ENCODE results near the gene RPTOR.

RPTOR gene

GRCh38 chr17:80780381-80781198 is 236.0 kb downstream of the RPTOR start:
- peak in 1 of 2 donors; percentile 38 for DNase-seq (ENCODE audit: low read depth in 2 of 2)

DNA sequence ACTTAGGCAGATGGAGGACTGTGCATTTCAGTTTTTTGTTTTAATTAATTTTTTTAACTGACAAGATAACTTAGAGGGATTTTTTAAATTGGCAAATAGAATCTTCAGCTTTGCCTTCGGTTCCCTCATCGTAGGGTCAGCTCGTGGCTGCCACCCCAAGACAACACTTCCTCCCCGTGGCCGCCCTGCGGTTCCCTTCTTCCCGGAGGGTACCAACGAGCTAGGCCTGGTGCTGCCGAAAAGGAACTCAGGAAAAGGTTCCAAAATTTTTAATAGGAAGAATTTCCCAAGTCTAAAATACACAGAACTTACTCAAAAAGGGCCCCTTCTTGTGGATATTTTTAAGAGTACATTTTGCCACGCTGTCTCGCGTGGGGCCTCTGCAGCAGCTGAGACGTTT is 236.6 kb downstream of the RPTOR start:
- DNase-seq (ENCODE audit: low read depth in 2 of 2) = no peak

GRCh38 chr17:80781807-80782277 is 237.2 kb downstream of the RPTOR start:
- no peak for DNase-seq (ENCODE audit: low read depth in 2 of 2)

- DNase-seq (ENCODE audit: low read depth in 2 of 2) = peak in 1 of 2 donors; percentile 15
These were observed 238.1 kb downstream of the RPTOR start for GRCh38 chr17:80782536-80783427.

- DNase-seq (ENCODE audit: low read depth in 2 of 2) = no peak
These were observed 238.8 kb downstream of the RPTOR start for GRCh38 chr17:80783486-80783885.

GRCh38 chr17:80783971-80784370 is 239.3 kb downstream of the RPTOR start:
- no peak for DNase-seq (ENCODE audit: low read depth in 2 of 2)

DNA sequence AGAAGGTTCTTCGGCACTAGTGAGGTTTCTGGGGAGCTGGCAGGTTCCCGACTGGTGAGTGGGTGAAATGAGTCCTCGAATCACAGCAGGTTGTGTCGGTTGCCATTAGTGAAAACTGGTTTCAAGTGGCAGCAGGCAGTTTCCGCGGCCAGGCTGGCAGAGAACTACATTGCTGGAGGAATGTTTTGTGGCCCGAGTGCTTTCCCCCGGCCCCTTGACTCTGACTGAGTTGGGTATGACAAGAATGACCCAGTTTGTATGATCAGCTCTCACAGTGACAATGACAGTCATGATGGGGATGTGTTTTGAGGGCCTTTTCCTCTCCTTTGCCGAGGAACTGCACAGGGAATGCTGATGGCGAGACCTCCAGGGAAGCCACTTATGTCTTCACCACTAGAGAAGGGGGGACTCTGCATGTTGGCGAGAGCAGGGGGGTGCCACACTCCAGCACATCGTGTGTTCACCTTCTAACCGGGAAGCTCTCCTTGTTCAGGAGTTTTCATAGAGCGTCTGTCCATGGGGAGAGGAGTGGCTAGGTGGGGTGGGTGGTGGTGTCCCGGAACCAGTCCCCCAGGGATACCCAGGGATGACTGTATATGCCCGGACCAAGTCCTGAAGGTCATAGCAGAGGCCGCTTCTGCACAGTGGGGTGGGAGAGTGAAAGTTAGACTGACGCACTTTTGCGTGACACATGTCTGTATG is 241.0 kb downstream of the RPTOR start:
- peak in 1 of 2 donors; percentile 49 for DNase-seq (ENCODE audit: low read depth in 2 of 2)

DNA sequence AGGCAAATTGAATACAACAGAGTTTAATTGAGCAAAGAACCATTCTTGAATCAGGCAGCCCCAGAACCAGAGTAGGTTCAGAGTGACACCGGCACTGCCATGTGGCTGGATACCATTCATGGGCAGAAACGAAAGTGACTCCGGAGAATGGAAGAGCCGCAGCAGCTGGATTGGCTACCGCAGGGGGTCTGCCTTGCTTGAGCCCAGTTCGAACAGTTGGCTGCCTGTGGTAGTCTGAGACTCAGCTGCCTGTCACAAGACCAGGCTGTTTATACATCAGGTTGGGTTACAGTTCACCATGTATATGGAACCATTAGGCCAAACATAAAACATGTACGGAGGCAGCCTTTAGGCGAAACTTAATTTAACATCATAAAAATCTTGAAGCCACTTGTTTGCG is 241.8 kb downstream of the RPTOR start:
- no peak for DNase-seq (ENCODE audit: low read depth in 2 of 2)

GRCh38 chr17:80786887-80787286 is 242.2 kb downstream of the RPTOR start:
- DNase-seq (ENCODE audit: low read depth in 2 of 2) = no peak

- DNase-seq (ENCODE audit: low read depth in 2 of 2) = no peak
These were observed 243.2 kb downstream of the RPTOR start for GRCh38 chr17:80787881-80788280.

- no peak for DNase-seq (ENCODE audit: low read depth in 2 of 2)
These were observed 244.8 kb downstream of the RPTOR start for GRCh38 chr17:80789356-80789902.

DNA sequence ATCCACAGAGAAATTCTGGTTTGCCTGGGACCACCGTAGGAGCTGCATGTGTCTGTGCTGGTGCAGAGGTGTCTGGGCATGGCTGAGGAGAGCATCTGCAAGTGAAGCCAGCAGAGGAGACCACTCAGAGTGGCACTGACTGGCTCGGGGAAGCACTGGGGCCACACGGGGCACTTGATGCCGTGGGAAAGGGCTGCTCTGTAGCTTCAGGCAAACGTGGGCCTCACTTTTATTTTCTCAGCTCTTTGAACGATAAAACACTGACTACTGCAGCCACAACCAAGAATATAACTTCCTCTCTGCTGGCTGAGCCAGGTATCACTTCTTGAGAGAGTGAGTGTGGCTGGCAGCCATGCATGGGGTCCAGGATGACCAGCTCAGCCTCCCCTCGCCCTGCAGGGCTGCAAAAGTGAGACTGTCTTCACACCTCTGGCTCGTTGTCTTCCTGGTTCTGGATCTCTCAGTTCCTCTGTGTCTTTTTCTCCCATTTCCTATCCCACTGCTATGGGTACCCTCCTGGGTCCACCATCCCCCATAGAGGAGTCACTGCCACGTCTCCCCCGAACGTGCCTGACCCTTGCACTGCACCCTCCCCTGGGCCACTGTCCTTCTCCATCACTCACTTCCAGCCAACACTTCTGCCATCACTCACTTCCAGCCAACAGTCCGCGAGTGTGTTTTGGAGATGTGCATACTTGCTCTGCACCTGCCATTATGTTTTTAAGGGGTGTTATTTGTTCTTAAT is 245.6 kb downstream of the RPTOR start:
- DNase-seq (ENCODE audit: low read depth in 2 of 2) = no peak

GRCh38 chr17:80790981-80791742 is 246.5 kb downstream of the RPTOR start:
- no peak for DNase-seq (ENCODE audit: low read depth in 2 of 2)

DNA sequence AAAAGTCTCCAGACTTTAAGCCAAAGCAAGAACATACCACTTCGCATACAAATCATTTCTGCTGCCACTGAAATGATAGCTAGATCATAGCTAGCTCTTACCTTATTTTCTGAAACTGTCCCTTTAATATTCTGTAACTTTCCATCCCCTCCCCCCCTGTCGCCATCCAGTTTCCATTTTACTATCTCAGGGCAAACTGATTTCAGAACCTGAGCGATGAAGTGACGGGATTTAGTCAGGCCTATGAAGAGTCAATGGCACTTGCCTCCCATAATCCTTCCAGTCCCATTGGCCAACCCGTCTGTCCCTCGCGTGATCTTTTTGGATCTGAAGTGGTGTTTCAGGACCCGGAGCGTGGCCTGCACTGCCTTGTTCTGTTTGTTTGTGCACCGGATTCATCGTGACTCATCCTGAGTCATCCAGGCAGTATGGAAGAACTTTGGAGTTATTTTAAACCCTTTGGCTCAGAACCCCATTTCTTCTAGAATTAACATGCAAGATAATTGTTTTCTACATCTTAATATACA is 247.2 kb downstream of the RPTOR start:
- peak in 1 of 2 donors; percentile 62 for DNase-seq (ENCODE audit: low read depth in 2 of 2)

DNA sequence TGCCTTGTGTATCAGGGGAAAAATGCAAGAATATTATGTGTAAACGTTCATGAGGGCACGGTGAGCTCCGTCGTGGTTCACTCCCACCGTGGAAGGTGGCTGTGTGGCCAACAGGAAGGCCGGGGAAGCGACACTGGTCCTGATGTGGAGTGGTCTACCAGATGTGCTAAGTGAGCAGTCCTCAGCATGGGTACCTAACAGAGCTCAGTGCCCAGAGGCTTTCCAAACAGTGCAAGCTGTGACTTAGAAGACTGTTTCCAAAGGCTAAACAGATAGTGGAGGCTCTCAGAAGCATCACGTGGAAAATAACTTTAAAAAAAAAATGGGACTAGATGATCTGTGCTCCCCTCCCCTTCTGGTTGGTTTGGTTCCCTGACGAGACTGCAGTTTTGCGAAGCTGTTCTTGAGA is 247.7 kb downstream of the RPTOR start:
- DNase-seq (ENCODE audit: low read depth in 2 of 2) = no peak

DNA sequence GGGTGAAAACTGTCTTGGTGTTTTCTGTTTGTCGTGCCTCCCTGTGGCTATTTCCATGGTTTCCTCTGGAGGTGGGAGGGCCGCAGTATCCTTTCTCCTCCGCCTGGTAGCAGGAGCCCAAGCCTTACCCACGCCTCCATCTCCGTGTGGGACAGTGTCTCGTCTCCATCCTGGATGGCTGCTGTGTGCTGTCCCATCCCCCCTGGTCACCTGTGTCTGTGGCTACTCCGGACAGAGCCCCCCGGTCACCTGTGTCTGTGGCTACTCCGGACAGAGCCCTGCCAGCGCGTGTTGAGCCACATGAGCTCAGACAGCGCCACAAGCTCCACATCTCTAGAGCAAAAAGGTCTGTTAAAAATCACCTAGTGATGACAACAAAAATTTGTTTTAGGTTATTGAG is 248.8 kb downstream of the RPTOR start:
- DNase-seq (ENCODE audit: low read depth in 2 of 2) = no peak

DNA sequence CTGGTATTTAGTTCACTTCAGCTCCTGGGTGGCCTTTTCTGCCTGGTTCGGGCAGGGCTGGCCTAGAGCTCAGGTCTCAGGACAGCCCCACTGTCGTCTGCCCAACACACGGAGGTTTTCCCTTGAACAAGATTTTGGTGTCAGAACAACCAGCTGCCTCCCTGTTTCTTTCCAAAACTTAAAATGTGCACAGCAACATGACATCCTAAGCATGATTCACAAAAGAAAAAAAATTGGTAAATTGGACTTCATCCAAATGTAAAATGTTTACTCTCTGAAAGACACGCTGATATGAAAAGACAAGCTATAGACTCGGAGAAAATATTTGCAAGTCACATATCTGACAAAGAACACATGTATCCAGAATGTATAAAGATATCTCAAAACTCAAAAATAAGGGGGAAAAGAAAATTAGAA is 249.2 kb downstream of the RPTOR start:
- DNase-seq (ENCODE audit: low read depth in 2 of 2) = no peak

DNA sequence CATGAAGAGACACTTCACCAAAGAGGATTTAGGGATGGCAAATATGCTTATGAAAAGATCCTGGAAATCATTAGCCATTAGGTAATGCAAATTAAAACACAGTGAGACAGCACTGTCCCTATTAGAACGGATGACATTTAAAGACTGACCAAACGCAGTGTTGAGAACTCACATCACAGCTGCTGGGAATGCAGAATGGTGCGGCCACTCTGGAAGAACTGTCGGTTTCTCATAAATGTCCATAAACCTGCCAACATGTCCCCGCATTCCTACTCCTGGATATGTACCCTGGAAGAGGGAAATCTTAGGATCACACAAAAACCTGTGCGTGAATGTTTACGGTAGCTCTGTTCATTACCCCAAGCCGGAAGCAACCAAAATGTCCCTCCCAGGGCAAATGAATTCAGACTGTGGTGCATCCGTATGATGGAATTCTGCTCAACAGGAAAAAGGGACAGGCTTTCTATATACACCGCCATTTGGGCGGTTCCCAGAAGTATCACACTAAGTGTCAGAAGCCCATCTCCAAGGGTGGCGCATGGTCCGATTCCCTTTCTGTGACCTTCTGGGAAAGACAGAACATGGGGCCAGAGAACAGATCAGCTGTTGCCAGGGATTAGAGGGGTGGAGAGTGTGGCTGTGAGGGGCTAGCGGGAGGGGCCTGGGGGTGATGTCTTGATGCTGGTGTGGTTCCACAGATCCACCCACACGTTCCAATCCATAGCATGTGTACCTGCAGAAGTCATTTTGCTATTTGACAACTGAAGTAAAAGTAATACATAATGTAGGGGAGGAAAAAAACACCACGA is 249.8 kb downstream of the RPTOR start:
- no peak for DNase-seq (ENCODE audit: low read depth in 2 of 2)

DNA sequence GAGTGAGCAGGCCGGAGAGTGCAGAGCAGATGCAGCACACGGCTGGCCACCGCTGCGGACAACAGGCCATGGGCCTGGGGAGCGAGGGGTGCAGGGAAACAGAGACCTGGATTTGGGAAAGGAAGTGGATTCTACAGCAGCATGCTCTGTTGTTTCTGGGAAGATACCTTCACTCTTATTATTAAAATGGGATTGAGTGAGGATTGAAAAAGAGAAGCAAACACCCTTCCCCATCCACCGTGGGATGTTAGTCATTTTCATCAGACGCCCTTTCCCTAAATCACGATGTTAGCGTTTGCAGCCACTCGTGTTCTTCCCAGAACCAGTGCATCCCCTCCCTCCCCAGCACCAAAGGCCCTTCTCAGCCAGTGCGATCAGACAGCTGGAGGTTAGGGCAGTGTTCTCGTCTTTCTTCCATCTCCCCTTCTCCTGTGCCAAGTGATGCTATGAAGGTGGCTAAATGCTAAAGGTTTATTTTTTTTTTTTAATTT is 250.5 kb downstream of the RPTOR start:
- no peak for DNase-seq (ENCODE audit: low read depth in 2 of 2)

Data from stimulated activated CD4-positive, alpha-beta T cell treated with anti-CD3 and anti-CD28 coated beads, Interleukin-15, amount 100 ng/mL, for 48 hours (primary cell).